MCF 10A (cell line): ENCODE results near the gene INSR. TPM values are rescaled to one million over a fixed set of nuclear protein-coding genes. Genes with fewer than 3 reads are reported as not detected.
A peak's percentile ranks its signal among the peaks of the same experiment; 100 is the strongest.

Experiments
- BruUV-seq: library from RNA; stranded (reverse); fragments of 400-500 nt; replicated peaks from 2 replicates; lab custom pipeline; 2021; lab: Mats Ljungman, UMichigan
- CTCF ChIA-PET: fragments of 300-600 bp; sonication (Branson Sonifier 250); formaldehyde crosslinking; extraction: SDS; loops from one replicate; lab custom pipeline; 2021; ENCODE audit warnings: antibody characterized with exemption, inconsistent platforms; lab: Yijun Ruan, JAX
- POLR2A ChIA-PET: fragments of 300-600, 350-650 bp; sonication (Branson Sonifier 250); formaldehyde crosslinking; extraction: SDS; loops from one replicate; lab custom pipeline; 2020; ENCODE audit warnings: antibody characterized with exemption, inconsistent platforms; lab: Yijun Ruan, JAX
- DNase-seq: peaks from one replicate; pipeline ENCODE4 v3.0.0-alpha.2; 2018; ENCODE audit not compliant: unreplicated experiment
- H3K27ac Mint-ChIP-seq: one replicate; pipeline ENCODE4 v1.8.0; 2022; ENCODE audit warnings: mild to moderate bottlenecking, low read depth, mixed read lengths; ENCODE audit not compliant: unreplicated experiment
- H3K27me3 Mint-ChIP-seq: one replicate; pipeline ENCODE4 v1.8.0; 2022; ENCODE audit warnings: mixed read lengths; ENCODE audit not compliant: insufficient read depth, unreplicated experiment
- H3K36me3 Mint-ChIP-seq: one replicate; pipeline ENCODE4 v1.8.0; 2022; ENCODE audit warnings: mild to moderate bottlenecking, moderate library complexity, mixed read lengths; ENCODE audit not compliant: insufficient read depth, unreplicated experiment
- H3K4me1 Mint-ChIP-seq: one replicate; pipeline ENCODE4 v1.8.0; 2022; ENCODE audit warnings: mixed read lengths; ENCODE audit not compliant: insufficient read depth, unreplicated experiment
- H3K4me3 Mint-ChIP-seq: one replicate; pipeline ENCODE4 v1.8.0; 2022; ENCODE audit warnings: mild to moderate bottlenecking, moderate library complexity, mixed read lengths; ENCODE audit not compliant: unreplicated experiment
- H3K9me3 Mint-ChIP-seq: one replicate; pipeline ENCODE4 v1.8.0; 2022; ENCODE audit warnings: mixed read lengths; ENCODE audit not compliant: unreplicated experiment
- intact Hi-C: fragments of 100-400 bp; cut with micrococcal nuclease; formaldehyde crosslinking; loops from 2 replicates; pipeline ENCODE4 v1.14.1; 2022
- total RNA-seq: library from RNA; stranded (reverse); gene quantifications from 2 replicates; pipeline ENCODE4 v1.2.3, GENCODE V29; 2022
- TF ChIP-seq, protein P1 (sequence below): fragments of 200-600 bp; IDR thresholded peaks from one replicate; pipeline ENCODE4 v1.8.0; 2022; ENCODE audit warnings: antibody characterized with exemption, mild to moderate bottlenecking; ENCODE audit not compliant: unreplicated experiment

INSR gene
- total RNA-seq, 1 experiment from 2014 or later = 8.8 TPM

DNA sequence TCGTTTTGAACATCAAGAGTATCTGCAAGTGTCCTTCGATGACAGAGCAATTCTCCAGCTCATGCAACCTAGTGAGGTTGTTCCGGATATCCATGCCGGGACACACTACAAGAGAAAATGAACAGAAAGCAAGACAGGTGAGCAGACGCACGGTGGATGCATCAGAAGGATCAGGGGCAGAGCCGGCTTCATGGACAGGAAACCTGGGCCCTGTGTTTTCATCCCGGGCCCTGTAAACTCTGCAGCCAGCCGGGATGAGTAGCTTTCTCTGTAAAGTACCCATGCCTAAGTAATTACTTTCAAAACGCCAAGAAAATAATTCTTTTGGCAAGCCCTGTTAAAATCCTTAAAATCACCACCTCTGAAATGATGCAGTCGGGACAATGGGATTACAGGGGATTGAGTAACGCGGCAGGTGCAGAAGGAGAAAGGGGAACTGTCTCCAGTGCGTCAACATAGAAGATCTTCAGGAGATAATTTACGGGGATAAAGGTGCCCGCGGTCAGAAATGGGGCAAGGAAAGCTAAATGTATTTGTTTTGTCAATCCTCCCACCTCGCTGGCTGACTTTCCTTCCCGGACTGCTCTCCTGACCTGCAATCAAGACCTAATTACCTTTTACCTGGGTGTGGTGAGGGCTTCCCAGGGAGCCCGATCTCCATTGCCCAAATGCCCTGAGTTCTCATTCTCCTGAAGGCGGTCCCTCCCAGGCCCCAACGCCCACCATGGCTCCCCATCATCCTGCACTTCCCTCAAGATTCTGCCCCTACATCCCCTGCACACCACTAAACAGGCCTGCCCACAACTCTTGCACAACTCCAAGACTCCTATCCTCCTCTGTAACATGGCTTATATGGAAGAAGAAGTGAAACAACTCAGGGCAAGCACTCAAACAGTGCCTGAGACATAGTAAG is 26.2 kb downstream of the INSR start:
- no peaks in the 10 kb centered on the region for H3K27me3 Mint-ChIP-seq
- H3K36me3 Mint-ChIP-seq = peaks cover 15% of the 10 kb centered on the region
- no TSS peak for BruUV-seq
- no peaks in the 10 kb centered on the region for H3K9me3 Mint-ChIP-seq
- peaks cover 14% of the 10 kb centered on the region for H3K4me1 Mint-ChIP-seq
- no peak overlapping the region for H3K4me3 Mint-ChIP-seq
- ChIA-PET CTCF (interaction anchor here (0.6 kb wide), 1 partner anchor 72 kb away, joined by 3 read pairs; no protein-coding TSS in a partner anchor), POLR2A (interaction anchor here (0.6 to 0.7 kb wide), 2 partner anchors 30 to 84 kb away, joined by 3 to 4 read pairs; no protein-coding TSS in a partner anchor)
- TF ChIP-seq, protein P1, sequence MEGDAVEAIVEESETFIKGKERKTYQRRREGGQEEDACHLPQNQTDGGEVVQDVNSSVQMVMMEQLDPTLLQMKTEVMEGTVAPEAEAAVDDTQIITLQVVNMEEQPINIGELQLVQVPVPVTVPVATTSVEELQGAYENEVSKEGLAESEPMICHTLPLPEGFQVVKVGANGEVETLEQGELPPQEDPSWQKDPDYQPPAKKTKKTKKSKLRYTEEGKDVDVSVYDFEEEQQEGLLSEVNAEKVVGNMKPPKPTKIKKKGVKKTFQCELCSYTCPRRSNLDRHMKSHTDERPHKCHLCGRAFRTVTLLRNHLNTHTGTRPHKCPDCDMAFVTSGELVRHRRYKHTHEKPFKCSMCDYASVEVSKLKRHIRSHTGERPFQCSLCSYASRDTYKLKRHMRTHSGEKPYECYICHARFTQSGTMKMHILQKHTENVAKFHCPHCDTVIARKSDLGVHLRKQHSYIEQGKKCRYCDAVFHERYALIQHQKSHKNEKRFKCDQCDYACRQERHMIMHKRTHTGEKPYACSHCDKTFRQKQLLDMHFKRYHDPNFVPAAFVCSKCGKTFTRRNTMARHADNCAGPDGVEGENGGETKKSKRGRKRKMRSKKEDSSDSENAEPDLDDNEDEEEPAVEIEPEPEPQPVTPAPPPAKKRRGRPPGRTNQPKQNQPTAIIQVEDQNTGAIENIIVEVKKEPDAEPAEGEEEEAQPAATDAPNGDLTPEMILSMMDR = no peak
- peak overlapping the region; percentile 49 for H3K27ac Mint-ChIP-seq
- intact Hi-C loops = no loop called here
- DNase-seq = no peak

DNA sequence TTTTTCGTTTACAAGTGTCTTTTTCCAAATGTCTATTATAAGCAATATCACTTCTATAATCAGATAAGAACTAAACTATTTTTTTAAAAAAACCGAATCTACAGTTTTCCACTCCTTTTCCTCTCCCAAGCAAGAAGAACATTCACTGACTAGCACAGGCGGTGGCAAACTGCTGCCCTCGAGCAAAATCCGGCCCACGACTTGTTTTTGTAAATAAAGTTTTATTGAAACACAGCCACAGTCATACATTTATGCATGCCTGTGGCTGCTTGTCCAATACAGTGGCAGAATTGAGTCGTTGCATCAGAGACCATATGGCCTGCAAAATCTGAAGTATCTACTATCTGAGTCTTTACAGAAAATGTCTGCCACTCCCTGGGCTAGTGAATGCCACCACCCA is 27.4 kb downstream of the INSR start:
- CTCF ChIA-PET = no interaction called here
- no peak overlapping the region for H3K4me3 Mint-ChIP-seq
- H3K27me3 Mint-ChIP-seq = no peaks in the 10 kb centered on the region
- intact Hi-C loops = no loop called here
- TF ChIP-seq, protein P1 = no peak
- H3K4me1 Mint-ChIP-seq = peaks cover 8% of the 10 kb centered on the region
- H3K9me3 Mint-ChIP-seq = no peaks in the 10 kb centered on the region
- H3K36me3 Mint-ChIP-seq = peaks cover 15% of the 10 kb centered on the region
- BruUV-seq = no TSS peak
- POLR2A ChIA-PET = no interaction called here
- no peak overlapping the region for H3K27ac Mint-ChIP-seq
- DNase-seq = no peak

DNA sequence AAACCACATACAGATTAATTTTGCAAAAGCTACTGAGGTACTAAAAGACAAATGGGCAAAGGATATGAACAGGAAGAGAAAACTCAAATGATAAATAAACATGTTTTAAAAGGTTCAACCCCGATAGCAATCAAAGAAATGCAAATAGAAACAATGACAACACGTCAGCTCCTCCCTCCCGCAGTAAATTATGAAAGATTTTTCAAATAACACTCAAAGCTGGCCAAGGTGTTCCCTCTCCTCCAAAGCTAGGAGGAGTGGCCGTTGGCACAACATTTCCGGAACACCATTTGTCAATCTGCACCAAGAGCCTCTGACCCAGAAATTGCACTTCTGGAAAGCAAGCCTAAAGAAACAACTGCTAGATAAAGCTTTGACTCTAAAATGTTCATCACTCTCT is 28.3 kb downstream of the INSR start:
- Mint-ChIP-seq H3K27ac (no peak overlapping the region), H3K4me3 (peak overlapping the region; percentile 4), H3K36me3 (peaks cover 15% of the 10 kb centered on the region), H3K27me3 (no peaks in the 10 kb centered on the region), H3K4me1 (peaks cover 8% of the 10 kb centered on the region), H3K9me3 (no peaks in the 10 kb centered on the region)
- DNase-seq = peak; percentile 56
- ChIA-PET POLR2A (interaction anchor here (0.6 to 0.9 kb wide), 2 partner anchors 8 to 67 kb away, joined by 3 to 7 read pairs; no protein-coding TSS in a partner anchor), CTCF (interaction anchor here (0.6 to 1.0 kb wide), 4 partner anchors 57 to 403 kb away, joined by 3 to 4 read pairs (median 3); no protein-coding TSS in a partner anchor)
- TF ChIP-seq, protein P1 = no peak
- BruUV-seq = no TSS peak
- intact Hi-C loops = no loop called here

DNA sequence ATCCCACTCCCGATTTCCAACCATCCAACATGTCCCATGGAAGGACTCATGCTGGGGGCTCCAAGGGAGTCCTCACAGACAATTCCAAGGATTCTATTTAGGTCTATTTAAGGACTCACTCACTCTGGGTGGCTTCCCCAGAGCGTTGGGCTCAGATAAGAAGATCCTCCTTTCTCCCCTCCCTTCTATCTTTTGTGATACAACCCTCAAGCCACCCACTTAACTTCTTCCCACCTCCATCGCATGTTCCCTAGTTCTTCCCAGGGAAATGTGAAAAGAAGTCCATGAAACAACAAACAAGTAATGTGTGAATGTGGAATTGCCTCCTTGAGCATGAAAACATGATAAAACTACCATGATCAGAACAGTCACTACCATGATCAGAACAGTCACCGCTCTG is 29.4 kb downstream of the INSR start:
- Mint-ChIP-seq H3K27ac (peak overlapping the region; percentile 17), H3K4me3 (no peak overlapping the region), H3K9me3 (no peaks in the 10 kb centered on the region), H3K27me3 (no peaks in the 10 kb centered on the region), H3K4me1 (peaks cover 8% of the 10 kb centered on the region), H3K36me3 (peaks cover 15% of the 10 kb centered on the region)
- CTCF ChIA-PET = no interaction called here
- intact Hi-C loops = no loop called here
- TF ChIP-seq, protein P1 = no peak
- DNase-seq = no peak
- POLR2A ChIA-PET = no interaction called here
- BruUV-seq = no TSS peak
